ENCODE data around the gene CLIC1. TPM values are rescaled to one million over a fixed set of nuclear protein-coding genes. Genes with fewer than 3 reads are reported as not detected.

Gene CLIC1
- total RNA-seq, 1 experiment from 2014 or later, result 432 TPM

DNA sequence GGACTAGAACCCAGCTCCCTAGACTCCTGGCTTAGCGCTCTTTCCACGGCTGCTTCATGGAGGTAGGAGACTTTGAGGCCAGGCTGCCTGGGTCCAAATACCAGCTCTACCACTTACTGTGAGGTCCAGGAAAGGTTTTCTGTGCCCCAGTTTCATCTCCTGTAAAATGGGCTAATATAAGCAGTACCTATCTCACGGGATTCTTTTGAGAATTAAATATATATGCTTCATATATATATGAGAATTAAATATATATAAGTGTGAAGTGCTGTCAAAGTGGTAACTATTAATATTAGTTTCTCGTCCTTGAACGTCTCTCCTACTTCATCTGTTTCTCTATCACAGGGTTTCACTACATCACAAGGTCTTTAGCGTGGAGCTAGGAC is 45.3 kb downstream of the CLIC1 start:
- intact Hi-C loops (cut with micrococcal nuclease), result no loop called here
- POLR2A ChIA-PET, result interaction anchor here (0.5 to 1.4 kb wide), 3 partner anchors 12 to 144 kb away, joined by 3 to 5 read pairs (median 3); partner anchors contain the start of genes ABHD16A, HSPA1B and NFKBIL1
- ATAC-seq, result no peak

More for the DNA sequence above, 45.3 kb downstream of the CLIC1 start:
- Histone ChIP-seq H3K4me3 (replicated peaks in 1 of 2; ENCODE audit: low read depth in 1 of 2, low read length in 2 of 2) (no peak overlapping the region), H3K4me1 (ENCODE audit: control insufficient read depth in 1 of 2, insufficient read depth in 2 of 2, low read length in 2 of 2) (peaks cover 11 to 16% of the 10 kb centered on the region in 2 experiments), H3K4me2 (ENCODE audit: low read length) (peak overlapping the region; percentile 47), H3K9me3 (ENCODE audit: control insufficient read depth in 1 of 2, insufficient read depth in 1 of 2, low read depth in 1 of 2, low read length in 2 of 2) (no peaks in the 10 kb centered on the region), H4K20me1 (ENCODE audit: insufficient read depth) (no peaks in the 10 kb centered on the region), H3K9me2 (ENCODE audit: insufficient read depth) (no peaks in the 10 kb centered on the region), H3K36me3 (ENCODE audit: control insufficient read depth in 1 of 2, insufficient read depth in 2 of 2, low read length in 2 of 2) (peaks cover 13 to 25% of the 10 kb centered on the region in 2 experiments; a peak in 2 of 4 replicates), H2AFZ (ENCODE audit: low read depth, low read length, poor library complexity, severe bottlenecking) (no peak overlapping the region), H3K9ac (ENCODE audit: low read length) (peak overlapping the region; percentile 30; the same call in 1 of the 2 replicates), H3K79me2 (ENCODE audit: insufficient read depth, low read length) (no peaks in the 10 kb centered on the region), H3K27me3 (ENCODE audit: insufficient read depth, low read length) (no peaks in the 10 kb centered on the region), H3K27ac (ENCODE audit: low read depth, low read length) (0 out of 2 replicates have a peak overlapping the region, but pooled peaks have one; percentile 23)
- CTCF ChIA-PET, result interaction anchor here (0.7 to 1.1 kb wide), 2 partner anchors 39 to 172 kb away, joined by 3 read pairs; partner anchors contain the start of gene NEU1
- BruUV-seq (replicated peaks), result no TSS peak
- DNase-seq (ENCODE audit: low read depth, low spot score), result no peak
- TF ChIP-seq EZH2phosphoT487 (IDR thresholded peaks at IDR 0.05; ENCODE audit: borderline replicate concordance) (no peak), EZH2 (IDR thresholded peaks at IDR 0.05) (no peak), YY1 (IDR thresholded peaks at IDR 0.05; ENCODE audit: extremely low read depth, insufficient replicate concordance, low read depth, low read length) (no peak), ZNF274 (IDR thresholded peaks at IDR 0.05; ENCODE audit: low read depth, low read length) (no peak), FOSL1 (IDR thresholded peaks at IDR 0.05; ENCODE audit: low read depth) (no peak), SRF (IDR thresholded peaks at IDR 0.05; ENCODE audit: low read depth) (no peak), CEBPB (IDR thresholded peaks at IDR 0.05; ENCODE audit: low read depth) (no peak), POLR2AphosphoS5 (IDR thresholded peaks at IDR 0.05; ENCODE audit: low read depth, low read length) (no peak), JUND (IDR thresholded peaks at IDR 0.05) (no peak), SP1 (IDR thresholded peaks at IDR 0.05; ENCODE audit: low read depth) (no peak), SIN3A (IDR thresholded peaks at IDR 0.05; ENCODE audit: low read depth) (no peak), TCF7L2 (IDR thresholded peaks at IDR 0.05; ENCODE audit: borderline replicate concordance, extremely low read depth, insufficient read depth, insufficient read length) (no peak), ELF1 (IDR thresholded peaks at IDR 0.05; ENCODE audit: borderline replicate concordance, low read depth) (no peak), EGR1 (IDR thresholded peaks at IDR 0.05; ENCODE audit: low read depth) (no peak), ZFX (IDR thresholded peaks at IDR 0.05) (no peak), CBX3 (IDR thresholded peaks at IDR 0.05; ENCODE audit: low read depth) (no peak), POLR2A (IDR thresholded peaks at IDR 0.05; ENCODE audit: borderline replicate concordance, extremely low read depth, insufficient read depth, insufficient read length) (no peak)
- TF ChIP-seq, protein P1, sequence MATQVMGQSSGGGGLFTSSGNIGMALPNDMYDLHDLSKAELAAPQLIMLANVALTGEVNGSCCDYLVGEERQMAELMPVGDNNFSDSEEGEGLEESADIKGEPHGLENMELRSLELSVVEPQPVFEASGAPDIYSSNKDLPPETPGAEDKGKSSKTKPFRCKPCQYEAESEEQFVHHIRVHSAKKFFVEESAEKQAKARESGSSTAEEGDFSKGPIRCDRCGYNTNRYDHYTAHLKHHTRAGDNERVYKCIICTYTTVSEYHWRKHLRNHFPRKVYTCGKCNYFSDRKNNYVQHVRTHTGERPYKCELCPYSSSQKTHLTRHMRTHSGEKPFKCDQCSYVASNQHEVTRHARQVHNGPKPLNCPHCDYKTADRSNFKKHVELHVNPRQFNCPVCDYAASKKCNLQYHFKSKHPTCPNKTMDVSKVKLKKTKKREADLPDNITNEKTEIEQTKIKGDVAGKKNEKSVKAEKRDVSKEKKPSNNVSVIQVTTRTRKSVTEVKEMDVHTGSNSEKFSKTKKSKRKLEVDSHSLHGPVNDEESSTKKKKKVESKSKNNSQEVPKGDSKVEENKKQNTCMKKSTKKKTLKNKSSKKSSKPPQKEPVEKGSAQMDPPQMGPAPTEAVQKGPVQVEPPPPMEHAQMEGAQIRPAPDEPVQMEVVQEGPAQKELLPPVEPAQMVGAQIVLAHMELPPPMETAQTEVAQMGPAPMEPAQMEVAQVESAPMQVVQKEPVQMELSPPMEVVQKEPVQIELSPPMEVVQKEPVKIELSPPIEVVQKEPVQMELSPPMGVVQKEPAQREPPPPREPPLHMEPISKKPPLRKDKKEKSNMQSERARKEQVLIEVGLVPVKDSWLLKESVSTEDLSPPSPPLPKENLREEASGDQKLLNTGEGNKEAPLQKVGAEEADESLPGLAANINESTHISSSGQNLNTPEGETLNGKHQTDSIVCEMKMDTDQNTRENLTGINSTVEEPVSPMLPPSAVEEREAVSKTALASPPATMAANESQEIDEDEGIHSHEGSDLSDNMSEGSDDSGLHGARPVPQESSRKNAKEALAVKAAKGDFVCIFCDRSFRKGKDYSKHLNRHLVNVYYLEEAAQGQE (IDR thresholded peaks at IDR 0.05; ENCODE audit: low read depth), result no peak
- TF ChIP-seq, protein P2, sequence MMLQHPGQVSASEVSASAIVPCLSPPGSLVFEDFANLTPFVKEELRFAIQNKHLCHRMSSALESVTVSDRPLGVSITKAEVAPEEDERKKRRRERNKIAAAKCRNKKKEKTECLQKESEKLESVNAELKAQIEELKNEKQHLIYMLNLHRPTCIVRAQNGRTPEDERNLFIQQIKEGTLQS (IDR thresholded peaks at IDR 0.05), result no peak
- TF ChIP-seq, protein P3, sequence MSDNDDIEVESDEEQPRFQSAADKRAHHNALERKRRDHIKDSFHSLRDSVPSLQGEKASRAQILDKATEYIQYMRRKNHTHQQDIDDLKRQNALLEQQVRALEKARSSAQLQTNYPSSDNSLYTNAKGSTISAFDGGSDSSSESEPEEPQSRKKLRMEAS (IDR thresholded peaks at IDR 0.05), result no peak
- RAD21 ChIA-PET (ENCODE audit: low non-redundant PET in 1 of 2, low total read pairs in 2 of 2, uncharacterized antibody in 2 of 2, unreplicated experiment in 2 of 2), result no interaction called here

Data from HCT116 (cell line).